Esophagus muscularis mucosa (tissue), 4 donors: ENCODE measurements around the gene RASAL2. TPM values are rescaled to one million over a fixed set of nuclear protein-coding genes. Genes with fewer than 3 reads are reported as not detected.

Source experiments
- DNase-seq: peaks from one replicate; pipeline ENCODE4 v3.0.0-alpha.2; 2017; ENCODE audit errors: extremely low spot score
- H3K27ac ChIP-seq, 4 donors: fragments of 200-600 bp; sonication (generic); replicated peaks in 1 of 4; 1 replicate in 3 of 4; 2 replicates in 1 of 4; pipeline ENCODE4 v1.5.1; 2016 to 2019; ENCODE audit warnings: mild to moderate bottlenecking in 1 of 4
- H3K27me3 ChIP-seq, 4 donors: fragments of 200-600 bp; sonication (generic); one replicate each; pipeline versions ENCODE4 v1.5.1 to v1.6.0; 2016 to 2019
- H3K36me3 ChIP-seq, 4 donors: fragments of 200-600 bp; sonication (generic); one replicate each; pipeline ENCODE4 v1.5.1; 2016 to 2019
- H3K4me1 ChIP-seq, 4 donors: fragments of 200-600 bp; sonication (generic); one replicate each; pipeline ENCODE4 v1.5.1; 2016 to 2019
- H3K4me3 ChIP-seq, 4 donors: fragments of 200-600 bp; sonication (generic); 1 replicate in 2 of 4; 2 replicates in 2 of 4; pipeline ENCODE4 v1.5.1; 2016 to 2019; ENCODE audit warnings: mild to moderate bottlenecking in 4 of 4, moderate library complexity in 1 of 4
- H3K9me3 ChIP-seq, 4 donors: fragments of 200-600 bp; sonication (generic); 1 replicate in 3 of 4; 2 replicates in 1 of 4; pipeline ENCODE4 v1.5.1; 2016 to 2019
- CTCF ChIP-seq, 3 experiments: fragments of 200-600 bp in 2 of 3; fragments of 450-650 bp in 1 of 3; sonication (generic) in 2 of 3; IDR thresholded peaks; one replicate each; pipeline ENCODE4 v1.5.1; 2017 to 2019; ENCODE audit warnings: antibody characterized with exemption in 3 of 3, mild to moderate bottlenecking in 2 of 3, moderate library complexity in 1 of 3
- EP300 ChIP-seq: sonication (generic); formaldehyde crosslinking; IDR thresholded peaks from one replicate; pipeline ENCODE4 v1.6.1; 2017; ENCODE audit warnings: antibody characterized with exemption
- POLR2A ChIP-seq: fragments of 450-650 bp; IDR thresholded peaks from one replicate; pipeline ENCODE4 v1.6.1; 2017; ENCODE audit warnings: antibody characterized with exemption, moderate library complexity, mild to moderate bottlenecking, low read depth
- POLR2AphosphoS5 ChIP-seq, 2 donors: sonication (generic); formaldehyde crosslinking; IDR thresholded peaks; one replicate each; pipeline ENCODE4 v1.6.1; 2017; ENCODE audit warnings: antibody characterized with exemption in 2 of 2
- WGBS: methylation state at CpG from one replicate; pipeline ENCODE4 v1.1.5; 2018; 5-methylcytosine and 5-hydroxymethylcytosine counted together
- intact Hi-C: fragments of 100-400 bp; cut with DNase I; formaldehyde crosslinking; loops from one replicate; pipeline ENCODE4 v1.15.1; 2023
- total RNA-seq, 4 donors: library from RNA; depleted of rRNA; stranded (reverse); fragments of >200 nt; gene quantifications; one replicate each; pipeline versions ENCODE4 v1.1.0 to v1.2.1, GENCODE V29; 2016

Gene RASAL2
- total RNA-seq, 4 donors from 2014 or later, result 11.6 to 30.0 (median 22.3) TPM

DNA sequence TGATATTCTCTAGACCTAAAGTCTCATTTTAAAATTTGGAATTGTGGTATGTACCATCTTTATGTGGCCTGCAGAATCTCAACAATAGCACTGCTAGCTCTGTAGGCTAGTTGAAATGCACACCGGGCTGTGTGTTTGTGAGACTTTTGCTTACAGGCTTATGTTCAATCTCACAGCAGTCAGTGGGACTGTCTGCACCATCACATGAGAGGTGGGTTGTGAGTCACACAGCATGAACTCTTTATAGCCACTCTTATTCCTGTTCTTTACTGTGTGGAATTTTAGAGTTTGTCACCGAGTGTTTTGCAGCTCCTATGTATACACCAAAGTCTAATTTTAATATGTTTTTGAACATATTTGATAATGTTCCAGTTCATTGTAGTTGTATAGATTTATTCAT, 74.6 kb downstream of the RASAL2 start:
- Histone ChIP-seq H3K27ac (no peak overlapping the region), H3K4me3 (no peak overlapping the region), H3K36me3 (no peaks in the 10 kb centered on the region), H3K27me3 (no peaks in the 10 kb centered on the region), H3K4me1 (peaks cover 0 to 12% (median 0%) of the 10 kb centered on the region in 4 donors), H3K9me3 (no peaks in the 10 kb centered on the region)
- no peak for DNase-seq
- intact Hi-C loops, result no loop called here
- TF ChIP-seq CTCF (IDR thresholded peaks at IDR 0.05), result no peak
- TF ChIP-seq EP300, result no peak
- TF ChIP-seq POLR2A, result no peak
- TF ChIP-seq POLR2AphosphoS5 (IDR thresholded peaks at IDR 0.05), result no peak
- WGBS, result 78% methylated on average over 2 of the region's 2 CpGs

DNA sequence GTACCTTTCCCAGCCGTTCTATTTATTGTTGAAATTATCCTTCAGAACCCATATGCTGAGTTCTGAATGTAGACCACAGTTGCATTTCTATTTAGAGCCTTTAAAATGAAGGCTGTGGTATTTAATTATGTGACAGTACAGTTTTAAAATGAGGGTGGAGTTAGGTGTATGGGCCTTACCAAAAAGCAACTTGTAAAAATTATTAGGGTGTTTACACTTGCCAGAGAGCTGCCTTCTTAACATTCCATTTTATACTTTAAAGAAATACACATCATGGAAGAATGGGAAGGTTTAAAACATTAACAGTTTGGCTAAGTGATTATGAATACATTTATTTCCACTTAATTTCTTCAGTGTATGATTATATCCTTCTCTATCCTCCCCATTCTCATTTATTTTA, 75.7 kb downstream of the RASAL2 start:
- intact Hi-C loops, result no loop called here
- Histone ChIP-seq H3K9me3 (no peaks in the 10 kb centered on the region), H3K27ac (no peak overlapping the region), H3K36me3 (no peaks in the 10 kb centered on the region), H3K4me3 (no peak overlapping the region), H3K4me1 (peaks cover 4 to 19% (median 6%) of the 10 kb centered on the region in 4 donors), H3K27me3 (no peaks in the 10 kb centered on the region)
- TF ChIP-seq POLR2A (no peak), CTCF (IDR thresholded peaks at IDR 0.05) (no peak), POLR2AphosphoS5 (IDR thresholded peaks at IDR 0.05) (no peak), EP300 (no peak)
- WGBS, result 90% methylated on average over 1 of the region's 1 CpG
- no peak for DNase-seq

- no peaks in the 10 kb centered on the region for H3K36me3 ChIP-seq
- H3K27me3 ChIP-seq, result no peaks in the 10 kb centered on the region
- intact Hi-C loops, result no loop called here
- H3K27ac ChIP-seq, result no peak overlapping the region
- H3K9me3 ChIP-seq, result no peaks in the 10 kb centered on the region
- peaks cover 6 to 15% (median 10%) of the 10 kb centered on the region in 4 donors for H3K4me1 ChIP-seq
- DNase-seq, result no peak
- WGBS, result 75% methylated on average over 3 of the region's 3 CpGs
- H3K4me3 ChIP-seq, result no peak overlapping the region
- TF ChIP-seq CTCF (IDR thresholded peaks at IDR 0.05), result no peak
- no peak for TF ChIP-seq EP300
- TF ChIP-seq POLR2AphosphoS5 (IDR thresholded peaks at IDR 0.05), result no peak
Measured at GRCh38 chr1:178172939-178173338, 79.0 kb downstream of the RASAL2 start.

- 47% methylated on average over 1 of the region's 1 CpG for WGBS
- Histone ChIP-seq H3K4me3 (no peak overlapping the region), H3K36me3 (no peaks in the 10 kb centered on the region), H3K27ac (no peak overlapping the region), H3K27me3 (no peaks in the 10 kb centered on the region), H3K4me1 (peaks cover 6 to 15% (median 10%) of the 10 kb centered on the region in 4 donors), H3K9me3 (no peaks in the 10 kb centered on the region)
- DNase-seq, result no peak
- intact Hi-C loops, result no loop called here
- TF ChIP-seq POLR2A (no peak), EP300 (no peak), CTCF (IDR thresholded peaks at IDR 0.05) (no peak), POLR2AphosphoS5 (IDR thresholded peaks at IDR 0.05) (no peak)
Measured at GRCh38 chr1:178174539-178174938, 80.6 kb downstream of the RASAL2 start.

- H3K36me3 ChIP-seq, result no peaks in the 10 kb centered on the region
- H3K9me3 ChIP-seq, result no peaks in the 10 kb centered on the region
- TF ChIP-seq POLR2A (no peak), POLR2AphosphoS5 (IDR thresholded peaks at IDR 0.05) (no peak), EP300 (no peak), CTCF (IDR thresholded peaks at IDR 0.05) (no peak)
- no peaks in the 10 kb centered on the region for H3K27me3 ChIP-seq
- no peak overlapping the region for H3K4me3 ChIP-seq
- no peak overlapping the region for H3K27ac ChIP-seq
- no peak for DNase-seq
- H3K4me1 ChIP-seq, result no peaks in the 10 kb centered on the region
- intact Hi-C loops, result no loop called here
- 97% methylated on average over 10 of the region's 10 CpGs for WGBS
Measured at GRCh38 chr1:178180405-178180804, 86.5 kb downstream of the RASAL2 start.
